Measurements from ENCODE around the gene SLC1A2. TPM values are rescaled to one million over a fixed set of nuclear protein-coding genes. Genes with fewer than 3 reads are reported as not detected.

The SLC1A2 gene
- total RNA-seq, 1 experiment from 2014 or later, result 0.50 TPM

GRCh38 chr11:35208795-35209194 lies 210.6 kb downstream of the SLC1A2 start:
- ATAC-seq, result no peak
- H3K9me3 Mint-ChIP-seq, result peaks cover 17% of the 10 kb centered on the region
- H3K4me3 Mint-ChIP-seq, result no peak overlapping the region
- H3K27ac Mint-ChIP-seq, result no peak overlapping the region
- H3K27me3 Mint-ChIP-seq (ENCODE audit: low read depth), result no peaks in the 10 kb centered on the region; the same call in 1 of the 2 replicates
- H3K36me3 Mint-ChIP-seq, result peaks cover 9% of the 10 kb centered on the region; the same call in 1 of the 2 replicates
- ChIA-PET CTCF (no interaction called here), POLR2A (no interaction called here)
- TF ChIP-seq ZNF512 (CRISPR knock-in tag; IDR thresholded peaks at IDR 0.05; ENCODE audit: borderline replicate concordance) (no peak), ZBTB21 (CRISPR knock-in tag; IDR thresholded peaks at IDR 0.05; ENCODE audit: borderline replicate concordance) (no peak), ESRRA (CRISPR knock-in tag; IDR thresholded peaks at IDR 0.05; ENCODE audit: borderline replicate concordance) (no peak), SP1 (CRISPR knock-in tag; conservative IDR thresholded peaks at IDR 0.05) (no peak), ERG (CRISPR knock-in tag; IDR thresholded peaks at IDR 0.05) (no peak), ZNF281 (CRISPR knock-in tag; IDR thresholded peaks at IDR 0.05) (no peak), TEAD4 (CRISPR knock-in tag; IDR thresholded peaks at IDR 0.05) (no peak), ZBTB43 (CRISPR knock-in tag; IDR thresholded peaks at IDR 0.05) (no peak), ZNF317 (CRISPR knock-in tag; IDR thresholded peaks at IDR 0.05; ENCODE audit: borderline replicate concordance, low read depth) (no peak), ATF3 (CRISPR knock-in tag; conservative IDR thresholded peaks at IDR 0.05) (no peak), CDX4 (CRISPR knock-in tag; IDR thresholded peaks at IDR 0.05; ENCODE audit: borderline replicate concordance) (no peak), KAT7 (CRISPR knock-in tag; IDR thresholded peaks at IDR 0.05; ENCODE audit: borderline replicate concordance) (no peak), EMX1 (CRISPR knock-in tag; IDR thresholded peaks at IDR 0.05) (no peak), HMGXB4 (CRISPR knock-in tag; IDR thresholded peaks at IDR 0.05) (no peak), SOX15 (CRISPR knock-in tag; IDR thresholded peaks at IDR 0.05) (no peak), AFF4 (CRISPR knock-in tag; IDR thresholded peaks at IDR 0.05; ENCODE audit: borderline replicate concordance) (no peak), E2F5 (CRISPR knock-in tag; IDR thresholded peaks at IDR 0.05) (no peak)
- peaks cover 34% of the 10 kb centered on the region for H3K4me1 Mint-ChIP-seq
- no peak for DNase-seq (ENCODE audit: low spot score)
